Measurements from ENCODE around the gene HAAO. TPM values are rescaled to one million over a fixed set of nuclear protein-coding genes. Genes with fewer than 3 reads are reported as not detected.

Gene HAAO
- total RNA-seq, 1 donor from 2014 or later, result 10.0 TPM

DNA sequence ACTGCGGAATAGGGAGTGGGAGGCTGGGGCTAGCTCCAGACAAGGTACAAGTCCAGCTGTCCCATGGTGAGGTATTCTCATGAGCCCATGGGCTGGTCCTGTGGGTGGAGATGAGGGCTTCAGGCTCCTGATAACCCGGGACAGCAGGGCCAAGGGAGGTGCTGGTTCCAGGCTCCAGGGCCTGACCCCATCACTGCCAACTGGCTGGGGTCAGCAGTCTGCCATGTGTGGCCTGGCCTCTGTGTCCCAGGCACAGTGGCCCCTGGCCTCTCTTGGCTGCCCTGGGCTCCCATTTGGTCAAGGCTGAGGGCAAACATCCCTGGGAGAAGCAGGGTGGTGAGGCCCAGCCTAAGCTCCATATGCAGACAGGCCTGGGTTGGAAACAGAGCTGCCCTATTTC is 27.5 kb downstream of the HAAO start:
- no peak for DNase-seq (ENCODE audit: extremely low spot score, unreplicated experiment)
- TF ChIP-seq CTCF (conservative IDR thresholded peaks at IDR 0.05), result no peak
- no peak overlapping the region for H3K4me3 Mint-ChIP-seq
- no peaks in the 10 kb centered on the region for H3K36me3 Mint-ChIP-seq
- no peaks in the 10 kb centered on the region for H3K9me3 Mint-ChIP-seq
- H3K27me3 Mint-ChIP-seq, result no peaks in the 10 kb centered on the region
- H3K4me1 Mint-ChIP-seq (ENCODE audit: unreplicated experiment), result no peaks in the 10 kb centered on the region
- no peak overlapping the region for H3K27ac Mint-ChIP-seq

DNA sequence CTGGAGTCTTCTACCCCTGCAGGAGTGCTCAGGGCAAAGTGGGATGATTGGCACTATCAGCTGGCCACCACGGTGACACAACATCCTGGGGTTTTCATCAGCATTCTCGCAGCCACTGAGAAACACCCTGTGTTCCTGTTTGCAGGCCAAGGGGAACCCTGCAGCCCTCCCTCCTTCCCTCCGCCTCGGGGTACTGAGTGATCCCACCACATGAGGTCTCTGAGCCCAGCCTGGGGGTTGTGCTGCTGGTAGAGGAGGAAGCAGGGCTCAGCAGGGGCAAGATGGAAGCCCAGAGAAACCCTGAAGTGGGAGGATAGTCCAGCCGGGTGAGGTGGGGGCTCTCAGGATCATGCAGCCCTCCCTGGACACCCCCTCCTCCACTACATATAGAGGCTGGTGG is 28.3 kb downstream of the HAAO start, which contains the start of gene OXER1:
Gene OXER1 (minus strand): TSS at position 40 of the 400 bp plus-strand sequence. CDS start 73 bp downstream, outside the sequence.
- Mint-ChIP-seq H3K36me3 (no peaks in the 10 kb centered on the region), H3K27ac (no peak within 1 kb of the TSS), H3K4me3 (no peak within 1 kb of the TSS), H3K4me1 (ENCODE audit: unreplicated experiment) (no peaks in the 10 kb centered on the region), H3K9me3 (no peaks in the 10 kb centered on the region), H3K27me3 (no peaks in the 10 kb centered on the region)
- DNase-seq (ENCODE audit: extremely low spot score, unreplicated experiment), result no peak
- TF ChIP-seq CTCF (conservative IDR thresholded peaks at IDR 0.05), result no peak

GRCh38 chr2:42762823-42763804 is 29.3 kb downstream of the HAAO start:
- Mint-ChIP-seq H3K4me1 (ENCODE audit: unreplicated experiment) (no peaks in the 10 kb centered on the region), H3K27me3 (no peaks in the 10 kb centered on the region), H3K36me3 (no peaks in the 10 kb centered on the region), H3K27ac (no peak overlapping the region), H3K9me3 (no peaks in the 10 kb centered on the region), H3K4me3 (no peak overlapping the region)
- no peak for DNase-seq (ENCODE audit: extremely low spot score, unreplicated experiment)
- no peak for TF ChIP-seq CTCF (conservative IDR thresholded peaks at IDR 0.05)

GRCh38 chr2:42762155-42762554 is 30.2 kb downstream of the HAAO start:
- Mint-ChIP-seq H3K27ac (no peak overlapping the region), H3K4me3 (no peak overlapping the region), H3K4me1 (ENCODE audit: unreplicated experiment) (no peaks in the 10 kb centered on the region), H3K9me3 (no peaks in the 10 kb centered on the region), H3K27me3 (no peaks in the 10 kb centered on the region), H3K36me3 (no peaks in the 10 kb centered on the region)
- no peak for TF ChIP-seq CTCF (conservative IDR thresholded peaks at IDR 0.05)
- DNase-seq (ENCODE audit: extremely low spot score, unreplicated experiment), result no peak

DNA sequence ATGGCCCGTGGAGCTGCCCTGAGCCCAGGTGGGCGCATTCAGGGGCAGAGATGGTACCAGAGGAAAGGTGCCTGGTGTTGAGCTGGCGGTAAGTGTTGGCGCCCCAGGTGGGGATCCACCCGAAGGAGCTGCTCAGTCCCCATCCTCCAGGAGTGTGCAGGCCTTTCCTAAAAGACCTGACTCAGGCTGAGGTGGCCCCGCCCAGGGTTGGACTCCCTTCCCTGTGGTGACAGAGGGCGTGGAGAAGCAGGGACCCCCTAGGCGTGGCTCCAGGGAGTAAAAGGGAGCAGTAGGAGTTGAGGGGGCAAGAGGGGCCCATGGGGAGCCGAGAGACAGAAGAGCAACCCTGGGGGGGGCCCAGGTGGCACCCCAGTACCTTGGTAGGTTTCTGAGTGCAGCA is 30.8 kb downstream of the HAAO start:
- H3K27ac Mint-ChIP-seq, result no peak overlapping the region
- H3K4me3 Mint-ChIP-seq, result no peak overlapping the region
- TF ChIP-seq CTCF (conservative IDR thresholded peaks at IDR 0.05), result no peak
- H3K9me3 Mint-ChIP-seq, result no peaks in the 10 kb centered on the region
- no peaks in the 10 kb centered on the region for H3K36me3 Mint-ChIP-seq
- peaks cover 3% of the 10 kb centered on the region for H3K4me1 Mint-ChIP-seq (ENCODE audit: unreplicated experiment)
- DNase-seq (ENCODE audit: extremely low spot score, unreplicated experiment), result no peak
- no peaks in the 10 kb centered on the region for H3K27me3 Mint-ChIP-seq
